Hippocampal formation (tissue), 2 donors: ENCODE data around the gene PAN3.
"Not testable (repeated sequence)": the region's sequence is repeated elsewhere in the genome, so short reads cannot be mapped to it uniquely, and the experiment has no call there.

Source experiments
- DNase-seq, 2 donors: peaks; one replicate each; lab custom pipeline; 2025; lab: John Stamatoyannopoulos, UW

PAN3 gene, protein sequence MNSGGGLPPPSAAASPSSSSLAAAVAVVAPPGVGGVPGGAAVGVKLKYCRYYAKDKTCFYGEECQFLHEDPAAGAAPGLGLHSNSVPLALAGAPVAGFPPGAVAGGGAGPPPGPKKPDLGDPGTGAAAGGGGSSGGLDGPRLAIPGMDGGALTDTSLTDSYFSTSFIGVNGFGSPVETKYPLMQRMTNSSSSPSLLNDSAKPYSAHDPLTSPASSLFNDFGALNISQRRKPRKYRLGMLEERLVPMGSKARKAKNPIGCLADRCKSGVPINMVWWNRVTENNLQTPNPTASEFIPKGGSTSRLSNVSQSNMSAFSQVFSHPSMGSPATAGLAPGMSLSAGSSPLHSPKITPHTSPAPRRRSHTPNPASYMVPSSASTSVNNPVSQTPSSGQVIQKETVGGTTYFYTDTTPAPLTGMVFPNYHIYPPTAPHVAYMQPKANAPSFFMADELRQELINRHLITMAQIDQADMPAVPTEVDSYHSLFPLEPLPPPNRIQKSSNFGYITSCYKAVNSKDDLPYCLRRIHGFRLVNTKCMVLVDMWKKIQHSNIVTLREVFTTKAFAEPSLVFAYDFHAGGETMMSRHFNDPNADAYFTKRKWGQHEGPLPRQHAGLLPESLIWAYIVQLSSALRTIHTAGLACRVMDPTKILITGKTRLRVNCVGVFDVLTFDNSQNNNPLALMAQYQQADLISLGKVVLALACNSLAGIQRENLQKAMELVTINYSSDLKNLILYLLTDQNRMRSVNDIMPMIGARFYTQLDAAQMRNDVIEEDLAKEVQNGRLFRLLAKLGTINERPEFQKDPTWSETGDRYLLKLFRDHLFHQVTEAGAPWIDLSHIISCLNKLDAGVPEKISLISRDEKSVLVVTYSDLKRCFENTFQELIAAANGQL

GRCh38 chr13:28138012-28138755 lies at the start of gene PAN3:
TSS of gene PAN3 (plus strand) at chr13:28138545. CDS start at chr13:28138658, 113 bp downstream.
- peak; percentile 81 to 83 for DNase-seq

DNA sequence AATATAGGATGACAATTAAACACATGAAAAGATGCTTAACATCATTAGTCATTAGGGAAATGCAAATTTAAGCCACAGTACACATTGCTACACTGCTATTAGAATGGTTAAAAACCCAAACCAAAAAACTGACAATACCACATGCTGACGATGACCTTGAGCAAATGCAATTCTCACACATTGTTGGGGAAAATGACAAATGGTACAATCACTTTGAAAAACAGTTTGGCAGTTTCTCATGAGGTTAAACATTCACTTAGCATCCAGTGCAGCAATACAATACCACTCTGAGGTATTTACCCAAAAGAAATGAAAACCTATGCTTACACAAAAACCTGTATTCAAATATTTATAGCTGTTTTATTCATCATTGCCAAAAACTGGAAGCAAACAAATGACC lies 49.3 kb upstream of the PAN3 start:
- DNase-seq = no peak

- no peak for DNase-seq
These were observed 45.9 kb upstream of the PAN3 start for GRCh38 chr13:28092431-28092830.

DNA sequence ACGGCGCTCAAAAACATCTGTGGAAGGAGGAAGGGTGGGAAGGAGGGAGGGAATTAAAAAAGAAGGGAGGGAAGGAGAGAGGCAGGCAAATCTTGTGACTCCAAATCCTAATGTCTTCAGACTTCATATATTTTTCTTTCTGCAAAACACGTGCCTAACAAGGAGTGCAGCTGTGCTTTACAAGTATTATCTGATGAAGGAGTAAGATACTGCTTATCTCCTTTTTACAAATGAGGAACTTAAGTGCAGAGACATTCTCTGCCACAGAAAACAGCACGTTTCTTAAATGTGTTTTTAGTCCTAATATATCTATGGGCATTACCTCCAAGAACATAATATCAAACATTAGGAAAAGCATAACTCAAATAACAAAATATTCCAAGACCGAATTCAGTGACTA lies 44.5 kb upstream of the PAN3 start:
- DNase-seq = no peak

DNA sequence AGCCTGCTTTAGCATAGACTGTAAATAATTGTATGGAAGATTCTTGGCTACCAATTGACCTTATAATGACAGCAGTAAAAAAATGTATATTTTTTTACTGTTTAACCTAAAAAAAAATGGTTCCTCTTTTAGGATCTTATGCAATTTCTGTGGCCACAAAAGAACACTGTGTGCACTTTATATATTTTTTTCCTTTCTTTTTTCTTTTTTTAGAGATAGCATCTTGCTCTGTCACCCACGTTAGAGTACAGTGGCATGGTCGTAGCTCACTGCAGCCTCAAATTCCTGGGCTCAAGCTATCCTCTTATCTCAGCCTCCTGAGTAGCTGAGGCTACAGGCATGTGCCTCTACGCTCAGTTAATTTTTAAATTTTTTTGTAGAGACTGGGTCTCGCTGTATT lies 44.0 kb upstream of the PAN3 start:
- no peak for DNase-seq

GRCh38 chr13:28097503-28097902 lies 40.8 kb upstream of the PAN3 start:
- DNase-seq = no peak

GRCh38 chr13:28099396-28100149 lies 38.8 kb upstream of the PAN3 start:
- DNase-seq = no peak

GRCh38 chr13:28100150-28101121 lies 37.9 kb upstream of the PAN3 start, which contains the start of gene FLT3:
TSS of gene FLT3 (minus strand) at chr13:28100576. CDS start at chr13:28100510, 66 bp downstream.
- DNase-seq = no peak

DNA sequence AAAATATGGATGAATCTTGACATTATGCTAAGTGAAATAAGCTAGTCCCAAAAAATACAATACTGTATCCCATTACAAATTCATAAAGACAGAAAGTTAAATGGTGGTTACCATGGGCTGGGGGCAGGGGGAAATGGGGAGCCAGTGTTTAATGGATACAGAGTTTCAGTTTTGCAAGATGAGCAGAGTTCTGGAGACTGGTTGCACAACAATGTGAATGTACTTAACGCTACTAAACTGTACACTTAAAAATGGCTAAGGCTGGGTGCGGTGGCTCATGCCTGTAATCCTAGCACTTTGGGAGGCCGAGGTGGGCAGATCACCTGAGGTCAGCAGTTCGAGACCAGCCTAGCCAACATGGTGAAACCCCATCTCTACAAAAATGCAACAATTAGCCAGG lies 36.5 kb upstream of the PAN3 start:
- DNase-seq = not testable (repeated sequence)

- no peak for DNase-seq
These were observed 31.4 kb upstream of the PAN3 start for GRCh38 chr13:28106976-28107375.

DNA sequence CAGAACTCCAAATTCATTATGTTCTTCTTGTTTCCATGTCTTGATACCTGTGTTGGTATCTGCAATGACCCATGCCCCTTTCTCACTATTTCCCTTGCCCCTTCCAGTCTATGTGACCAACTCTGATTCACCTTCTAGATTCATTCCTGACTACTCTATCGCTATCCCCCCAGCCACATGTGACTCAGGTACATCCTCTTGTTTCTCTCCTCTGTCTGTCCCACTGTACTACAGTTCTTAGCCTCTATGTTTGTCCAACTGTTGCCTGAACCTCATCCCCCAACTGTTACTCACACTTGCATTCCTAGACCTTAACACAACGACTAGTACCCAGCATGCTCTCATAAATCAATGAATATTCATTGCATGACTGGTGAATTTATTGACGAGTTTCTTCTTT lies 27.9 kb upstream of the PAN3 start:
- DNase-seq = no peak

GRCh38 chr13:28116736-28117135 lies 21.6 kb upstream of the PAN3 start:
- DNase-seq = no peak

- DNase-seq = peak in 1 of 2 donors; percentile 2
These were observed 20.5 kb upstream of the PAN3 start for GRCh38 chr13:28117689-28118377.

- no peak for DNase-seq
These were observed 18.0 kb upstream of the PAN3 start for GRCh38 chr13:28120317-28120716.

- no peak for DNase-seq
These were observed 17.1 kb upstream of the PAN3 start for GRCh38 chr13:28121224-28121623.

DNA sequence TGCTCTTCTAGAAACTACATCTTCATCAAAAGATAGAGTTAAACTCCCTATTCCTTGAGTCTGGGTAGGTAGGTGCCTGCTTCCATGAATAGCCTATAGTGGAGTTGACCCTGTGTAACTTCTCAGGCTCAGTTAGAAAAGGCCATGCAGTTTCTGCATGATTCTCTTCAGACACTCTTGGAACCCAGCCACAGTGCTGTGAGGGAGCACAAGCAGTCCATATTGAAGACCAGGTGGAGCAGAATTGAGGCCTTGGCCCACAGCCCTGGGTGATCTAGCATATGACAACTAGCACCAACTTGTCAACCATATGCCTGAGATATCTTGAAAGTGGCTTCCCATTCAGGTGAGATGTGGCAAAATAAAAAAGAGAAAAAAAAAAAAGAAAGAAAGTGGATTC lies 10.3 kb upstream of the PAN3 start:
- DNase-seq = no peak

- no peak for DNase-seq
These were observed 9.4 kb upstream of the PAN3 start for GRCh38 chr13:28128926-28129325.

GRCh38 chr13:28129911-28130693 lies 8.2 kb upstream of the PAN3 start:
- no peak for DNase-seq

GRCh38 chr13:28131646-28132045 lies 6.7 kb upstream of the PAN3 start:
- no peak for DNase-seq
